H1 (cell line): ENCODE data around the gene FADS2. TPM values are rescaled to one million over a fixed set of nuclear protein-coding genes. Genes with fewer than 3 reads are reported as not detected.

Experiments
- CTCF ChIA-PET: fragments of 300-600 bp; sonication (Branson Sonifier 250); formaldehyde crosslinking; loops from one replicate; lab custom pipeline; 2021; ENCODE audit not compliant: partially characterized antibody; lab: Charles Lee
- POLR2A ChIA-PET: fragments of 300-600 bp; sonication (Branson Sonifier 250); formaldehyde crosslinking; loops from one replicate; lab custom pipeline; 2021; ENCODE audit warnings: inconsistent platforms; ENCODE audit not compliant: partially characterized antibody; lab: Charles Lee
- DNase-seq, 2 experiments: peaks; one replicate each; pipeline versions ENCODE4 v3.0.0 to v3.0.0-alpha.2; 2010 to 2022; ENCODE audit warnings: low spot score in 2 of 2, low read depth in 1 of 2, mixed read lengths in 1 of 2
- FAIRE-seq: peaks from 2 replicates; lab custom pipeline; 2011; peaks lifted over from hg19 to GRCh38; lab: Jason Lieb, UNC
- H2AFZ ChIP-seq: 2 replicates; pipeline ENCODE4 v1.8.1; 2012; ENCODE audit warnings: low read length, inconsistent platforms
- H2AK5ac ChIP-seq: 2 replicates; pipeline ENCODE4 v1.6.1; 2013; ENCODE audit warnings: low read depth, low read length
- H2BK120ac ChIP-seq: replicated peaks from 2 replicates; pipeline ENCODE3; 2013; ENCODE audit warnings: low read depth, low read length, inconsistent platforms
- H2BK12ac ChIP-seq: 2 replicates; pipeline ENCODE4 v1.6.1; 2013; ENCODE audit warnings: low read depth, low read length
- H2BK15ac ChIP-seq: 2 replicates; pipeline ENCODE4 v1.6.1; 2013; ENCODE audit warnings: low read length
- H2BK20ac ChIP-seq: 2 replicates; pipeline ENCODE4 v1.6.1; 2013; ENCODE audit warnings: low read length
- H2BK5ac ChIP-seq: 2 replicates; pipeline ENCODE4 v1.6.1; 2013; ENCODE audit warnings: low read depth, low read length
- H3K14ac ChIP-seq: 2 replicates; pipeline ENCODE4 v1.6.1; 2013; ENCODE audit warnings: inconsistent platforms; ENCODE audit not compliant: insufficient read length
- H3K18ac ChIP-seq: 2 replicates; pipeline ENCODE4 v1.6.1; 2013; ENCODE audit warnings: low read length; ENCODE audit errors: extremely low read depth
- H3K23ac ChIP-seq: 2 replicates; pipeline ENCODE4 v1.6.1; 2013; ENCODE audit warnings: inconsistent platforms; ENCODE audit not compliant: insufficient read length
- H3K23me2 ChIP-seq: 2 replicates; pipeline ENCODE4 v1.6.1; 2013; ENCODE audit warnings: low read depth, low read length
- H3K27ac ChIP-seq: 2 replicates; pipeline ENCODE4 v1.6.1; 2011; ENCODE audit warnings: low read depth, low read length, inconsistent platforms
- H3K27me3 ChIP-seq, 4 experiments: replicated peaks in 1 of 4; 1 replicate in 1 of 4; 2 replicates in 3 of 4; pipeline versions ENCODE4 v1.6.1 to v1.8.1; 2011 to 2013; ENCODE audit warnings: low read length in 3 of 4, mild to moderate bottlenecking in 3 of 4, inconsistent platforms in 2 of 4, mixed read lengths in 2 of 4, moderate library complexity in 1 of 4; ENCODE audit not compliant: control insufficient read depth in 3 of 4, insufficient read depth in 3 of 4; ENCODE audit errors: extremely low read depth in 1 of 4
- H3K36me3 ChIP-seq, 4 experiments: 2 replicates each; pipeline versions ENCODE4 v1.6.1 to v1.8.1; 2011 to 2013; ENCODE audit warnings: mild to moderate bottlenecking in 4 of 4, low read length in 3 of 4, moderate library complexity in 2 of 4, control low read depth in 1 of 4, inconsistent platforms in 1 of 4; ENCODE audit not compliant: insufficient read depth in 4 of 4, control insufficient read depth in 2 of 4
- H3K4ac ChIP-seq: replicated peaks from 2 replicates; pipeline ENCODE3; 2013; ENCODE audit warnings: low read length, low read depth, mixed read lengths, inconsistent platforms; ENCODE audit not compliant: insufficient read length
- H3K4me1 ChIP-seq, 4 experiments: replicated peaks in 1 of 4; 1 replicate in 1 of 4; 2 replicates in 3 of 4; pipeline versions ENCODE4 v1.6.1 to v1.8.1; 2011 to 2013; ENCODE audit warnings: low read length in 3 of 4, inconsistent platforms in 2 of 4, mixed read lengths in 1 of 4; ENCODE audit not compliant: insufficient read depth in 4 of 4, control insufficient read depth in 3 of 4
- H3K4me2 ChIP-seq, 2 experiments: 2 replicates each; pipeline versions ENCODE4 v1.6.1 to v1.8.1; 2011 to 2013; ENCODE audit warnings: low read depth in 2 of 2, low read length in 2 of 2, control low read depth in 1 of 2, inconsistent platforms in 1 of 2, mild to moderate bottlenecking in 1 of 2; ENCODE audit not compliant: insufficient read depth in 1 of 2
- H3K4me3 ChIP-seq, 4 experiments: fragments of 200-600, 300-600 bp in 1 of 4; sonication (generic), shearing (Covaris generic), sonication (Bioruptor Twin) in 1 of 4; 2 replicates each; pipeline versions ENCODE4 v1.5.1 to v1.8.1; 2011 to 2016; ENCODE audit warnings: low read length in 4 of 4, low read depth in 3 of 4, control low read depth in 2 of 4, inconsistent platforms in 2 of 4, mild to moderate bottlenecking in 2 of 4, mixed read lengths in 1 of 4, moderate library complexity in 1 of 4; ENCODE audit not compliant: insufficient read depth in 2 of 4; ENCODE audit errors: extremely low read depth in 1 of 4
- H3K56ac ChIP-seq: replicated peaks from 2 replicates; pipeline ENCODE3; 2013; ENCODE audit warnings: low read depth, mild to moderate bottlenecking, mixed read lengths, low read length, inconsistent platforms; ENCODE audit not compliant: insufficient read length
- H3K79me1 ChIP-seq: 2 replicates; pipeline ENCODE4 v1.6.1; 2013; ENCODE audit warnings: low read depth, low read length, control low read depth
- H3K79me2 ChIP-seq, 2 experiments: 2 replicates each; pipeline versions ENCODE4 v1.6.1 to v1.8.1; 2012 to 2013; ENCODE audit warnings: low read length in 2 of 2, mild to moderate bottlenecking in 2 of 2, inconsistent platforms in 1 of 2; ENCODE audit not compliant: insufficient read depth in 2 of 2, control insufficient read depth in 1 of 2
- H3K9ac ChIP-seq, 4 experiments: replicated peaks in 1 of 4; 1 replicate in 1 of 4; 2 replicates in 3 of 4; pipeline versions ENCODE4 v1.6.1 to v1.8.1; 2011 to 2013; ENCODE audit warnings: low read depth in 3 of 4, low read length in 3 of 4, control low read depth in 2 of 4, mild to moderate bottlenecking in 2 of 4, moderate library complexity in 2 of 4, inconsistent platforms in 1 of 4; ENCODE audit errors: extremely low read depth in 1 of 4
- H3K9me3 ChIP-seq, 2 experiments: 2 replicates each; pipeline versions ENCODE4 v1.6.1 to v1.8.1; 2012 to 2013; ENCODE audit warnings: mild to moderate bottlenecking in 2 of 2, moderate library complexity in 2 of 2, control low read depth in 1 of 2, inconsistent platforms in 1 of 2, low read depth in 1 of 2, low read length in 1 of 2, mixed read lengths in 1 of 2; ENCODE audit not compliant: insufficient read depth in 2 of 2
- H4K20me1 ChIP-seq, 2 experiments: replicated peaks in 1 of 2; 2 replicates each; pipeline versions ENCODE3 to v1.8.1; 2011 to 2013; ENCODE audit warnings: inconsistent platforms in 2 of 2, low read length in 2 of 2, mild to moderate bottlenecking in 1 of 2; ENCODE audit not compliant: insufficient read depth in 2 of 2, control insufficient read depth in 1 of 2
- H4K5ac ChIP-seq: 2 replicates; pipeline ENCODE4 v1.6.1; 2013; ENCODE audit warnings: low read length, low read depth, mixed read lengths, inconsistent platforms; ENCODE audit not compliant: insufficient read length
- H4K8ac ChIP-seq: 2 replicates; pipeline ENCODE4 v1.8.0; 2013; ENCODE audit warnings: mild to moderate bottlenecking, moderate library complexity, low read length, inconsistent platforms; ENCODE audit not compliant: insufficient read depth; ENCODE audit errors: extremely low read depth
- H4K91ac ChIP-seq: replicated peaks from 2 replicates; pipeline ENCODE3; 2013; ENCODE audit warnings: low read length, mixed read lengths, inconsistent platforms; ENCODE audit not compliant: insufficient read length
- PHF8 ChIP-seq: fragments of 200-600 bp; sonication (generic); conservative IDR thresholded peaks from 2 replicates; pipeline ENCODE4 v1.7.1; 2012; ENCODE audit warnings: low read depth, mild to moderate bottlenecking, inconsistent platforms, low read length, moderate library complexity
- WGBS, 2 experiments: shearing (Covaris generic) in 1 of 2; methylation state at CpG; one replicate each; pipeline versions ENCODE4 v1.1.6 to v1.1.7; 2013 to 2015; ENCODE audit warnings: low lambda C conversion rate in 2 of 2, mixed read lengths in 2 of 2, inconsistent platforms in 1 of 2, low coverage in 1 of 2, missing lambda C conversion rate in 1 of 2; ENCODE audit not compliant: insufficient replicate concordance in 2 of 2, insufficient coverage in 1 of 2, insufficient read length in 1 of 2; ENCODE audit errors: extremely low coverage in 1 of 2, missing lambda C conversion rate in 1 of 2; 5-methylcytosine and 5-hydroxymethylcytosine counted together
- polyA plus RNA-seq, 7 experiments: library from polyadenylated mRNA; depleted of rRNA in 3 of 7; stranded (reverse) in 5 of 7; unstranded in 2 of 7; fragments of >200 nt in 5 of 7; fragments of 200-250 nt in 2 of 7; gene quantifications; 1 replicate in 5 of 7; 2 replicates in 1 of 7; 4 replicates in 1 of 7; pipeline versions ENCODE4 v1.2.1 to v1.2.3, GENCODE V29; 2011 to 2013; ENCODE audit warnings: missing spikeins in 2 of 7, mixed read lengths in 2 of 7
- total RNA-seq: library from RNA; stranded (reverse); fragmentation: NEBNext Ultra II Directional; extraction: Animal tissue kit (Norgen Biotek cat#: 25700); gene quantifications from 2 replicates; pipeline ENCODE4 v1.2.1, GENCODE V29; 2021

FADS2 gene
- total and polyA plus RNA-seq, 2 of the 8 experiments (the other 6 are each of a cell fraction or from before 2014, with no cell fraction given): 499 to 701 TPM

GRCh38 chr11:61864814-61865775 lies 37.0 kb downstream of the FADS2 start:
- H2BK20ac ChIP-seq: no peak overlapping the region
- FAIRE-seq (no peak), DNase-seq (no peak)
- peaks cover 17 to 54% (median 36%) of the 10 kb centered on the region in 4 experiments for H3K36me3 ChIP-seq
- H3K4me2 ChIP-seq: no peak overlapping the region
- H3K4me3 ChIP-seq: no peak overlapping the region
- H3K4ac ChIP-seq: no peak overlapping the region
- no peak overlapping the region for H4K5ac ChIP-seq
- no peak overlapping the region for H3K14ac ChIP-seq
- no peak overlapping the region for H3K27ac ChIP-seq
- H3K79me1 ChIP-seq: no peaks in the 10 kb centered on the region
- H3K4me1 ChIP-seq: peaks cover 0 to 3% (median 0%) of the 10 kb centered on the region in 4 experiments; a peak in 3 of 7 replicates
- H3K79me2 ChIP-seq: no peaks in the 10 kb centered on the region
- H2BK120ac ChIP-seq: no peak overlapping the region
- ChIA-PET POLR2A (interaction anchor here (0.8 to 1.8 kb wide), 6 partner anchors 12 to 77 kb away, joined by 3 to 5 read pairs (median 4); partner anchors contain the start of gene FADS2), CTCF (interaction anchor here (0.6 to 1.7 kb wide), 4 partner anchors 10 to 82 kb away, joined by 3 to 4 read pairs (median 4); no protein-coding TSS in a partner anchor)
- H2AK5ac ChIP-seq: no peak overlapping the region
- no peaks in the 10 kb centered on the region for H3K27me3 ChIP-seq
- no peak overlapping the region for H3K56ac ChIP-seq
- H4K8ac ChIP-seq: no peak overlapping the region
- H3K9me3 ChIP-seq: no peaks in the 10 kb centered on the region
- no peak overlapping the region for H2BK15ac ChIP-seq
- no peak for TF ChIP-seq PHF8
- 90% methylated on average over 20 of the region's 20 CpGs; no CpG with 5 or more reads in 1 of the 2 experiments for WGBS, 2 experiments
- H3K18ac ChIP-seq: no peak overlapping the region
- no peak overlapping the region for H2BK5ac ChIP-seq
- H4K20me1 ChIP-seq: peaks cover 7 to 10% of the 10 kb centered on the region in 2 experiments
- no peak overlapping the region for H2BK12ac ChIP-seq
- H2AFZ ChIP-seq: no peak overlapping the region
- no peak overlapping the region for H3K23ac ChIP-seq
- H3K9ac ChIP-seq: no peak overlapping the region
- H3K23me2 ChIP-seq: no peaks in the 10 kb centered on the region
- no peak overlapping the region for H4K91ac ChIP-seq
